ENCODE data around the gene DLD.
"Not testable (repeated sequence)": the region's sequence is repeated elsewhere in the genome, so short reads cannot be mapped to it uniquely, and the experiment has no call there.

DLD gene, protein sequence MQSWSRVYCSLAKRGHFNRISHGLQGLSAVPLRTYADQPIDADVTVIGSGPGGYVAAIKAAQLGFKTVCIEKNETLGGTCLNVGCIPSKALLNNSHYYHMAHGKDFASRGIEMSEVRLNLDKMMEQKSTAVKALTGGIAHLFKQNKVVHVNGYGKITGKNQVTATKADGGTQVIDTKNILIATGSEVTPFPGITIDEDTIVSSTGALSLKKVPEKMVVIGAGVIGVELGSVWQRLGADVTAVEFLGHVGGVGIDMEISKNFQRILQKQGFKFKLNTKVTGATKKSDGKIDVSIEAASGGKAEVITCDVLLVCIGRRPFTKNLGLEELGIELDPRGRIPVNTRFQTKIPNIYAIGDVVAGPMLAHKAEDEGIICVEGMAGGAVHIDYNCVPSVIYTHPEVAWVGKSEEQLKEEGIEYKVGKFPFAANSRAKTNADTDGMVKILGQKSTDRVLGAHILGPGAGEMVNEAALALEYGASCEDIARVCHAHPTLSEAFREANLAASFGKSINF

DNA sequence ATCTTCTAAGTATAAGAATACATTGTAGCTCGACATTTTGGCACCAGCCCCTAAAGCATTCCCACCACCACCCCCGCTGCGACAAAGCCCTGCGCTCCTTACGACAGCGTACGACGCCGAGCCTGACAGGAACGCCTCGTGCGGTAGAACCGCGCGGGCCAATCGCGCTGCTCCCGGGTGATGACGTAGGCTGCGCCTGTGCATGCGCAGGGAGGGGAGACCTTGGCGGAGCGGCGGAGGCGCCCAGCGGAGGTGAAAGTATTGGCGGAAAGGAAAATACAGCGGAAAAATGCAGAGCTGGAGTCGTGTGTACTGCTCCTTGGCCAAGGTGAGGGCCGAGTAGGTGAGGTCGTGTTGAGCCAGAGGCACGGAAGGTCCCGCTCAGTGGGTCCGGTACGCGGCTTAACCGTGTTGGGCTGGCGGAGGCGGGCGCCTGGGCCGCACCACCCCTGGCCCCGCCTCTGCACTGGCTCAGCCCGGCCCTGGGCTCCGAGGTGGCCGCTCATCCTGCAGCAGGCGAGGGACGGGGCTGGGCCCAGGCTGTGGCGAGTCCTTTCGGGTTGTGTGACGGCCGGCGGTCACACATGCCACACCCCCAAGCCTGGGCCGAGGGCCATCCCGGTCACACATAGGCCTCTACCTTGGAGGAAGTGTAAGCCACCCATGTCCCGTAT lies at the start of gene DLD:
DLD (plus strand) TSS at position 222 of the 674 bp plus-strand sequence; CDS start at position 290, 68 bp downstream.
- DNase-seq, result peak; percentile 96

DNA sequence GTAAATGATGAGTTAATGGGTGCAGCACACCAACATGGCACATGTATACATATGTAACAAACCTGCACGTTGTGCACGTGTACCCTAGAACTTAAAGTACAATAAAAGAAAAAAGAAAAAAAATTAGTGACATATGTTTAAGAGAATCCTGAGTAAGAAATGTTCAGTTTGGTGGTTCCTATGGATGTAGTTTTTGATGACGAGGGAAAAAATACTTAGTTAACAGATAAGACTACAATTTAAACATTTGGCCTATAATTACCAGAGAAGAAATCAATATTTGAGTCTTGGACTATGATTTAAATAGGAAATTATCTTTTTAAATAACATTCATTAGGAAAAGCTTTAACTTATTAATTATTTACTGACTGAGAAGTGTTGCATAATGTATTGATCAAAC lies 48.8 kb upstream of the DLD start:
- DNase-seq, result no peak

DNA sequence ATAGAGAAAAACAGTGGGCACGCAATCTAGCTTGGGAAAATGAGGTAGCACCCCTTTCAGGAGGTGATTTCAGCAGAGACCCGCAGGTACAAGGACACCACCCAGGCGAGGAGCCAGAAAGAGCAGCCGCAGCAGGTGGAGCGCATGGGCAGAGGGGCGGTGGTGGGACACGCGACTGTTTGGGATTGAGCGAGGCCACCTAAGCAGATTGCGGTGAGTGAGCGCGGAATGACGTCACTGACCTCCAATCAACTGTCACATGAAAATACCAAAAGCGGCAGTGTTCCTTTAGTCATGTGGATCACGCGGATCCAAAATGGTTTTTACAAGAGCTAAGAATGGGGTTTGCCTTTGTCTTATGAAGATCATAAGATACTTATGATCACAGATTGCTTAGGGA lies 47.8 kb upstream of the DLD start:
- DNase-seq, result no peak

DNA sequence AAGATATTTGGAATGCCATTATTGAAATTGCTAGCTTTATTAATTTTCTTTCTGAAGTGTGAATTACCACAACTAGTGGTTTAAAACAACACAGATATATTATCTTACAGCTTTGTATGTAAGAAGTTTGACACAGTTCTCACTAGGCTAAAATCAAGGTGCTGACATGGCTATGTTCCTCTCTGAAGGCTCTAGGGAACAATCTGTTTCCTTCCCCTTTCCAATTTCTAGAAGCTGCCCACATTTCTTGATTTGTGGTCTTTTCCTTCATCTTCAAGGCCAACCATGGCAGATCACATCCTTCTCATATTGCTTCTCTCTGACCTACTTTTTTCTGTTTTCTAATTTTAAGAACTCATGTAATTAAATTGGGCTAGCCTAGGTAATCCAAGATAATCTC lies 44.7 kb upstream of the DLD start:
- peak; percentile 11 for DNase-seq

DNA sequence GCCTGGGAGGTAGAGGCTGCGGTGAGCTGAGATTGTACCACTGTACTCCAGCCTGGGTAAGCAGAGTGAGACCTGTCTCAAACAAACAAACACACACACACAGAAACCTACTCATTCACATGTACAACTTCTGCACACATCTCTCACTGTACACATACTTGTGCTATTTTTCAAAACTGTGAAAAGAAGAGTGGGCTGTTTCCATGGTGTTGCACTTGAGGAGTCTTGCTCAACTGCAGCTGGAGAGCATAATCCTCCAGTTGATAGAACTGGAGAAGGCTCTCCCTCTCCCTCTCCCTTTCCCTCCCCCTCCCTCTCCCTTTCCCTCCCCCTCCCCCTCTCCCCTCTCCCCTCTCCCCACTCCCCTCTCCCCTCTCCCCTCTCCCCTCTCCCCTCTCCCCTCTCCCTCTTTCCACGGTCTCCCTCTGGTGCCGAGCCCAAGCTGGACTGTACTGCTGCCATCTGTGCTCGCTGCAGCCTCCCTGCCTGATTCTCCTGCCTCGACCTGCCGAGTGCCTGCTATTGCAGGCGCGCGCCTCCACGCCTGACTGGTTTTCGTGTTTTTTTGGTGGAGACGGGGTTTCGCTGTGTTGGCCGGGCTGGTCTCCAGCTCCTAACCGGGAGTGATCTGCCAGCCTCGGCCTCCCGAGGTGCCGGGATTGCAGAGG lies 43.7 kb upstream of the DLD start:
- no peak for DNase-seq

DNA sequence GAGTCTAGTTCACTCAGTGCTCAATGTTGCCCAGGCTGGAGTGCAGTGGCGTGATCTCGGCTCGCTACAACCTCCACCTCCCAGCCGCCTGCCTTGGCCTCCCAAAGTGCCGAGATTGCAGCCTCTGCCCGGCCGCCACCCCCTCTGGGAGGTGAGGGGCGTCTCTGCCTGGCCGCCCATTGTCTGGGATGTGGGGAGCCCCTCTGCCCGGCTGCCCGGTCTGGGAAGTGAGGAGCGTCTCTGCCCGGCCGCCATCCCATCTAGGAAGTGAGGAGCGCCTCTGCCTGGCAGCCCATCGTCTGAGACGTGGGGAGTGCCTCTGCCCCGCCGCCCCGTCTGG lies 43.2 kb upstream of the DLD start:
- not testable (repeated sequence) for DNase-seq

DNA sequence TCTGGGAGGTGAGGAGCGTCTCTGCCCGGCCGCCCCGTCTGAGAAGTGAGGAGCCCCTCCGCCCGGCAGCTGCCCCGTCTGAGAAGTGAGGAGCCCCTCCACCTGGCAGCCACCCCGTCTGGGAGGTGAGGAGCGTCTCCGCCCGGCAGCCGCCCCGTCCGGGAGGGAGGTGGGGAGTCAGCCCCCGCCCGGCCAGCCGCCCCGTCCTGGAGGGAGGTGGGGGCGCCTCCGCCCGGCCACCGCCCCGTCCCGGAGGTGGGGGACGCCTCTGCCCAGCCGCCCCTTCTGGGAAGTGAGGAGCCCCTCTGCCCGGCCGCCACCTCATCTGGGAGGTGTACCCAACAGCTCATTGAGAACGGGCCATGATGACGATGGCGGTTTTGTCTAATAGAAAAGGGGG lies 42.8 kb upstream of the DLD start:
- DNase-seq, result not testable (repeated sequence)

DNA sequence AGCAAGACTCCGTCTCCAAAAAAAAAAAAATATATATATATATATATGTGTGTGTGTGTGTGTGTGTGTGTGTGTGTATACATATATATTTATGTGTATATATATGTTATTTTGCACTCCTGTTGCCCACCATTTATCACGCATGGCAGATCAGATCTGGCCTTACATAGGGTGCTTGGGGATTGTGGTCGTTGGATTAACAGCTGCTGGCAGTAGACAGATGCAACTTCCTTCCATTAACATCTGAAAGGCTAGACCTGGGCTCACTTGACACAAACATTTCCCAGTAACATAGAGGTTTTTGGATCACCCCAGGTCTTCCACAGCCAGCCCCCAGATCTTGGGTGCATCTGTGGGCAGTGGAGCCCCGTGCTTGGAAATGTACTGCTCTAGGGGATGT lies 40.8 kb upstream of the DLD start:
- no peak for DNase-seq

DNA sequence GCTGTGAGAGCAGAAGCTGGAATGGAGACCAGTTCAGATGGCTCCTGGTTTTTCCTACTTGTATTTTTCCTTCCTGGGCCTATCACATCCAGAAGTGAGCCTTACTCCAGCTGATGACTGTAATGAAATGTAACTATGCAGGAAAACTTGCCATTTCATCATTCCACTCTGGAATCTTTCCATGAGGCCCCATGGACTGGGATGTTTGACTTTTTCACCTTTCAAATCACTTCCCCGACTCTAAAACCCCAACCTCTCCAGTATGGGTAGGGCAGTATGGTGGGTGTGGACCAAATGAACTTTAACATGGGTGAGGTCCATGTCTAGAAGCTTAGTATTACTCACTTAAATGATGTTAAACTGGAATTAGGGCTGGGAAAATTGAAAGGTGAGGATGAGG lies 40.3 kb upstream of the DLD start:
- DNase-seq, result no peak

DNA sequence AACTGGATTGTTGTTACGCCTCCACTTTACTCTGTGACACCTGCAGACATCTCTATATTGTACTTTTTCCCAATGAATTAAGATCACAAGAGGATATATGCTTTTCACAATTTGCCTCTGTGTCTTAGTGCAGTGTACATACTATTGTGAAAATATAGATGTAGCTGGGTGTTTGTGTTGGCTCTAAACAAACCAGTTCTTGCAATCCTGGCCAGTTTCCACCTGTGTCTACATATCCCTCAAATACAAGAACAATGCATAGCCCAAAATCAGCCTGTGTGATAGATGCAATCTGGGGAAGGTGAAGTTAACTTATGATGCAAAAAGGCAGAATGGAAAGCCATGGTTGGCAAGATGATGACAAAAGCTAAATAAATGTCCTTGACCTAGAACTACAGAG lies 36.5 kb upstream of the DLD start:
- DNase-seq, result no peak

DNA sequence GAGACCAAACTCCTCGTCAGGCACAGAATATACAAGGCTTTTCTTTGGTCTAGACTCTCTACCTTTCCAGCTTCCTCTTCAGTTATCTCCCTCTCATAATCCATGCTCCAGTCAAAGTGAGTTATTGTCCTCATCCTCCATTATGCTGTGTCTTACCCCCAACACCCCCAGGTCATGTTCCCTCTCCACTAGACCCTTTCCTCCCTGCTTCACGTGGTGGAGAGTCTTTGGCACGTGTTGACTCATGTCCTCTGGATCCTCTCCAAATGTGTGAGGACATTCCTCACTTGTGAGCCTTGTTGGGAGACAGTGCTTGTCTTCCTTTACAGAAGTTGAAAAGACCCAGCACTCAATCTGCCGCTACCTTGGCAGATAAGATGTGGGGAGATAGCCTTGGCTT lies 36.0 kb upstream of the DLD start:
- DNase-seq, result no peak

DNA sequence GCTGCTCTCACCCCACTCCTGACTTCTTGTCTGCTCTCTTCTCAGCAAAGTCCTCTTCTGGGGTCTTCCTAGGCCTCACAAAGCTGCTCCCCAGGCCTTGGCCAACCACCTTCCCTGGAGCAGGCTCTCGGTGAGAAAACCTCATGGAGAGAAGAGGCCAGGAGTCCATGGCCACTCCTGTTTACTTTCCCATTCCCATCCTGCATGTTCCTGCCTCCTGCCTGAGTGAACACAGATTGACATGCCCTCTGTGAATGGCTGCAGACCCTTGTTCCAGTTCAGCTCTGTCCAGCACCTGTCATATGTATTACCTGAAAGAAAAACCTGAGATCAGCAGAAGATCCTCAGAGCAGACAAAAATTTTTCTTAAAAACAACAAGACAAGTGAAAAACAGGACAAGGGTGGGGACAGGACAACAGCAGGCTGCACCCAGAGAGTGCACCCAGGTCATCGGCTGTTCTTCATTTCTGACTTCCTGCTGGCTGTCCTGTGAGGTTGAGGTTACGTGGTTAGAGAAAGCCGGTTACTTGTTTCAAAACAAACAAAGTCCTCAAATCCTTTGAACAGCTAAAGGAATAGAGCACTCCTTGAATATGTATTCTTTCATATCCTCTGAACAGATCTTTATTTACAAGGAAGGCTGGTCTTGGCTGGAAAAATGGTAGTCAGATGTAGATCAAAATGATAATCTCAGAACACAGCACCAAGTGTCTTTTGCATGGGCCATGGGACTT lies 34.0 kb upstream of the DLD start:
- no peak for DNase-seq

DNA sequence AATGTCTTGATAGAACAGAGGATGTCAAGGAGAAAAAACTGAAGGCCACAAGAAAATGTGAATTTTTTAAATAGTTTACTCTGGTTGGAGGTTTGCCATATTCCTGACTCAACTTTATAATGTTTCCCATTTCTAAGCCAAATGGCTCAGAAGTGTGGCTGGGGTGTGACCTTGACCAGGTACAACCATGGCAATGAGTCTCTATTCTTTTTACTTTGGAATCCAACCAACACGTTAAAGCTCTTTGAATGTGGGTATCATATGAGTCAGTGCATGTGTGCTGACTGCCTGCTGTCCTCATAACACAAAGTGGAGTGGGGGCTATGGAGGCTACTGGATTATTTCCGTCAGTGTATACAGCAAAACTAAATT lies 33.5 kb upstream of the DLD start:
- no peak for DNase-seq

DNA sequence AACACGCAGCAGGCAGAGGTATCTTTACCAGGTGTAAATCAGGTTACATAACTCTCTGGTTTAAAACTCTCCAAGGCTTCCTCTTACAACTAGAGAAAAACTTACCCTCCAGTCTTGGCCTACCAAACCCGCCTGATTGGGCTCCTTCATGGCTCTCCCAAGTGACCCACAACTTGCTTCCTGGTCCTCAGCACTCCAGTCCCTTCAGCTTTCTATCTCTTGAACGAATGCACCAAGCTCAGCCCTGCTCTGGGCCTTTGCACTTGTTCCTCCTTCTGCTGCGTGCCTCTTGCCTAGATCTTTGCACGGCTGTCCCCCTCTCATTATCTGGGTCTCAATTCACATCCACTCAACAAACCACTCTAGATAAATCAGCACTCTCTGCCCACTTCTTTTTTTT lies 32.7 kb upstream of the DLD start:
- DNase-seq, result no peak

DNA sequence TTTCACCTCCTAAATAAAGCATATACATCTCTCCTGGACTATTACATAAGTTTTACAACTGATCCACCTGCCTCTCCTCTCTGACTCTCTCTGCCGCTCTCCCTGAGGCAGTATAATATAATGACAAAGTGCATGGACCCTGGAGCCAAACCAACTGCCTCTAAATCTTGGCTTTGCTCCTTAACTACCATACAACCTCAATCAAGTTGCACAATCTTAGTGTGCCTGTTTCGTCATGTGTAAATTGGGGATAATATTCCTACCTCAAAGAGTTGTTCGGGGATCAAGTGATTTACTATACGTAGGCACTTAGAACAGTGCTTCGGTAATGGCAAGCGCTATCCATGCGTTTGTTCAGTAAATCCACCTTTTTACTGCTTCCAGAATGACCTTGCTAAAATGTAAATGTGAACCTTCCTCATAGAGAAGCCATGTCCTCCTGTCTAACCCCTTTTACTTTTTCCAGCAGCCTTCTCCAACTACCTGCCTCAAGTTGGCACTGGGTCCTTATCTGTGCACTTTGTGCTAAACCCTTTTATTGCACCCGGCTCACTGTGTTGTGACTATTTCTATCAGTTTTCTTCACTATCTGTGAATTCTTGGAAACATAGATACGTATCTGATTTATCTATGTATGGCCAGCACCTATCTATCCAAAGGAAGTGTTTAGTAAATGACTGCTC lies 30.6 kb upstream of the DLD start:
- no peak for DNase-seq

DNA sequence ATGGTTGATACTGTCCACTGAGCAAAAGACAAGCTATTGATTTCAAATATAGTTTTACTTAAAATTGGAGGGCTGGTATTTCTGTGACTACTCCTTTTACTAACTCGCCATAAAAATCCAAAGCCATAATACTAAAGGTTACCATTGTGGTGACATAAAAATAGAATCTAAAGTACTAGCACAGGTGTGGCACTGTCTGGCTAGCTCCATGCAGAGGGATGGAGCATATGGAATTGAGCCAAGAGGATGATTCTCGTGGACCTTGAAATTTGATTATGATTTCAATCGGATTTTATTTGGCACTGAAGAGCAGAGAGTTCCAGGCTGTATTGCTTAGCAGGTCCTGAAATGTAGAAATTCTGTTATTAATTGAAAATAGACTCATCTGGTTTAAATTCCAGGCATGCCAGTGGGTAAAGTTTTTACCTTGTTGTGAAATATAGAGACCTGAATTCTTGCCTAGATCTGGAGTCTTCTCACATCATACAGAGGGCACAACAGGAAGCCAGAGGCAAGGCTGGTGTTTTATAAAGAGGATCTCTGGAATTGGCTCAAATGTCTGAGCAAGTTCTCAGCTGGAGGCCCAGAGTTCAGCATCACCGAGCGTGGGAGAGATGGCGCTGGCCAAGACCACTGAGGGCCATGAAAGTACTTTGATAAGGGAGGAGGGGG lies 29.9 kb upstream of the DLD start:
- DNase-seq, result no peak

DNA sequence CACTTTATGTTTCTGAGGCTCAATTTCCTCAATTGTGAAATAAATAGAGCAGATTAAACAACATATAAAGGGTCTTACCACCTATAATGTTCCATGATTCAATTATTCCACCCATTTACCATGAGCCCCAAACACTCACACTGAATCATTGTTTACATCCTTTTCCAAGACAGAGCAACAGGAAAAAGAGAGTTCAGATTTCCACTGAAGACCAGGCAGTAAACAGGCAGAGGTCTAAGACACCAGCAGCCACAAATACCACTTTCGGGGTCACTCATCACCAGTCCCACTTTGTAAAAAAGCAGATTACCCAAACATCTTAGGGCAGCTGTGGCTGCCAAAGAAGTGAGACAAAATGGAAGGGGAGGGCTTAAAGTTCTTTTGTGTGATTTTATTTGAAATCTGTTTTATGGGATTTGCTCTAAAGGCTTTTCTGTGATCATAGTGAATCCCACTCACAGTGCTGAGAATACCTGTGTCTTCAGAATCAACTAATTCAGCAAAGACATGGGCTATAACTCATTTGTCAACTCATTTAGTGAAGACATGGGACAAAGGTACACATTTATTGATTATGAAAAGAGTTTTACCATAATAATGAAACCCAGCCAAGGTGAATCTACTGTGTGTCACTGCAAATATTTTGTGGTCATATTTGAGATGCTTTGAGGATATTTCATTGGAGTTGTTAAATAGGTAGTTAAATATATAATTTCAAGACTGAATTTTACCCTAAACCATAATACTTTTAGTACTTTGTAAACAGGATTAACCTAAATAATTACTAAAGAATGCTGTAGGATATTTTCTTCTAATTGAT lies 24.8 kb upstream of the DLD start:
- no peak for DNase-seq

DNA sequence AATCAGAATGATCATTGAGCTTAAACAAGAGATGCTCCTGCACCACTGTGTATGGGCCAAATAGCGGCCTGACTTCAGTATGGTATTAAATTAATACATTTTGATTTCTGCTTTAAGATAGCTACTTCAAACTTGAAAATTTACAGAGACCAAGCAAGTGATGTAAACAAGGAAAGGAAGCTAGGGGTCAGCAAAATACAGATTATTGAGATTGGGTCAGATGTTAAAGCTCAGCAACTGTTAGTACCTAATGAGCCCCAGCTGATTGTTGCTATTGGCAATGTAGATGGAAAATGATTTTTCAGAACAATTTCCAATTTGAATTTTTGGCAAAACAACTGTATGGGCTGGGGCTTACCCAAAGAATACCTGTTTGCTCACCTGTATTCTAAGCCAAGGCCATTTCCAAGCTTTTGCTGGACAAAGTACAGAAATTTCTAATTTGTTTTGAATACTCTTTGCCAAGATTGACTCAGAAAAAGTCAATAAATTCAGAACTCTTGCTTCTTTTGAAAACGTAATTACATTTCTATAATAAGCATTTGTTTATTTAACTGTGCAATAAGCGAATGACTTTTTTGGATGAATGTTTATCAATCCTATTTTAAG lies 23.0 kb upstream of the DLD start:
- no peak for DNase-seq

DNA sequence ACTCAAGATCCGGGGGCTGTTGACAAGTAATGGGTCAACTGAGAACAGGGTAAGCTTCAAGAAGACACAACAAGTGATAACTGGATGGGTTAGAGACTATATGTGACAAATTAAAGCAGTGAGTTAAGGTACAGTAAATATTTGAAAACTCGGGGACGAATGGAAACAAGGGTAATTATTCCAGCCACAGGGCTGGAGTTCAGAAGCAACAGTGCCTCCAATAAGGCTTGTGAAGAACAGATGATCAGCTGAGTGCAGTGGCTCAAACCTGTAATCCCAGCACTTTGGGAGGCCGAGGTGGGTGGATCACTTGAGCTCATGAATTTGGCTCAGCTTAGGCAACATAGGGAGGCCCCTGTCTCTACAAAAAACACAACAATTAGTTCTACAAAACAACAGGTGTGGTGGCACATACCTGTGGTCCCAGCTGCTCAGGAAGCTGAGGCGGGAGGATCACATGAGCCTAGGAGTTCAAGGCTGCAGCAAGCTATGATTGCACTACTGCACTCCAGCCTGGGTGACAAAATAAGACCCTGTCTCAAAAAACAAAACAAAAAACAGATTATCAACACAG lies 20.5 kb upstream of the DLD start:
- DNase-seq, result no peak

DNA sequence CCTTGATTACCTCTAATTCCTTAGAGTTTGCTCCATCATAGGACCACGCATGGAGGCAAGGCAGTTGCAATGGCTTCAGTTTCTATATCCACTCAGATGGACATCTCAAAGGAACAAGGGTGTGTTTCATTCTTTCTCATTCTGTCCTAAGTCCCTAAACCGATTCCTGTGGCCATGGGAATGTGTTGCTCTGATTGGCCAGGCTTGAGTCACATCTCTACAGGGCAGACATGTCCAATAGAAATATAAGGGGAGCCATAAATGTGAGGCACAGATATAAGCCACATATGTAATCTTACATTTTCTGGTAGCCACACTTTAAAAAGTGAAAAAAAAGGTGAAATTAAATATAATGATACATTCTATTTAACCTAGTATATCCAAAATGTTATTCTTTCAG lies 16.9 kb upstream of the DLD start:
- no peak for DNase-seq
